Measurements from ENCODE around the gene RELL1. TPM values are rescaled to one million over a fixed set of nuclear protein-coding genes. Genes with fewer than 3 reads are reported as not detected.
"Not testable (repeated sequence)": the region's sequence is repeated elsewhere in the genome, so short reads cannot be mapped to it uniquely, and the experiment has no call there.

The RELL1 gene
- total RNA-seq, 2 experiments from 2014 or later = 13.8 to 15.3 TPM

DNA sequence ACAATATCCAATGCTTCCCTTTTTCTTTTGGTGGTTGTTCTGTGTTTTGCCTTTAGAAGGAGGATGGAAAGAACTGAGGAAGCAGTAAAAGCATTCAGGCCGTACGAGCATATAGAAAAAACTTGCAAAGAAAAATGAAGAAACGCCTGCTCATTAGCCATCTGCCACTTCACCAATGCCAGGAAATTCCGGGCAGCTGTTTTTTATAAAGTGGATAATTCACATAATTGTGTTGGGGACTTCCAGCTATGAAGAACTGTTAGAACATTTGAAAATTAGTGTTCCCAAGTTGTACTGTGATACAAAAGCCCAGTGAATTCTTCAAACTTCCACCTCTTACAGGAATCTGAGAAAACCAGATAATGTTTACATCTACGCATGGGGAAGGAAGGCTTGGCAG lies 11.7 kb downstream of the RELL1 start:
- no peaks in the 10 kb centered on the region for H3K9me3 Mint-ChIP-seq
- intact Hi-C loops (cut with micrococcal nuclease) = no loop called here
- ChIA-PET POLR2A (interaction anchor here (1.5 kb wide), 1 partner anchor 8 kb away, joined by 3 read pairs; no protein-coding TSS in a partner anchor), CTCF (no interaction called here)
- peaks cover 11% of the 10 kb centered on the region for H3K36me3 Mint-ChIP-seq (ENCODE audit: low read depth)
- DNase-seq (no peak), ATAC-seq (no peak)
- H3K4me1 Mint-ChIP-seq (ENCODE audit: low read depth) = peaks cover 76% of the 10 kb centered on the region
- H3K27me3 Mint-ChIP-seq = no peaks in the 10 kb centered on the region
- no peak overlapping the region for H3K27ac Mint-ChIP-seq
- no peak overlapping the region for H3K4me3 Mint-ChIP-seq
- TF ChIP-seq, protein P1, sequence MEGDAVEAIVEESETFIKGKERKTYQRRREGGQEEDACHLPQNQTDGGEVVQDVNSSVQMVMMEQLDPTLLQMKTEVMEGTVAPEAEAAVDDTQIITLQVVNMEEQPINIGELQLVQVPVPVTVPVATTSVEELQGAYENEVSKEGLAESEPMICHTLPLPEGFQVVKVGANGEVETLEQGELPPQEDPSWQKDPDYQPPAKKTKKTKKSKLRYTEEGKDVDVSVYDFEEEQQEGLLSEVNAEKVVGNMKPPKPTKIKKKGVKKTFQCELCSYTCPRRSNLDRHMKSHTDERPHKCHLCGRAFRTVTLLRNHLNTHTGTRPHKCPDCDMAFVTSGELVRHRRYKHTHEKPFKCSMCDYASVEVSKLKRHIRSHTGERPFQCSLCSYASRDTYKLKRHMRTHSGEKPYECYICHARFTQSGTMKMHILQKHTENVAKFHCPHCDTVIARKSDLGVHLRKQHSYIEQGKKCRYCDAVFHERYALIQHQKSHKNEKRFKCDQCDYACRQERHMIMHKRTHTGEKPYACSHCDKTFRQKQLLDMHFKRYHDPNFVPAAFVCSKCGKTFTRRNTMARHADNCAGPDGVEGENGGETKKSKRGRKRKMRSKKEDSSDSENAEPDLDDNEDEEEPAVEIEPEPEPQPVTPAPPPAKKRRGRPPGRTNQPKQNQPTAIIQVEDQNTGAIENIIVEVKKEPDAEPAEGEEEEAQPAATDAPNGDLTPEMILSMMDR (IDR thresholded peaks at IDR 0.05) = no peak

DNA sequence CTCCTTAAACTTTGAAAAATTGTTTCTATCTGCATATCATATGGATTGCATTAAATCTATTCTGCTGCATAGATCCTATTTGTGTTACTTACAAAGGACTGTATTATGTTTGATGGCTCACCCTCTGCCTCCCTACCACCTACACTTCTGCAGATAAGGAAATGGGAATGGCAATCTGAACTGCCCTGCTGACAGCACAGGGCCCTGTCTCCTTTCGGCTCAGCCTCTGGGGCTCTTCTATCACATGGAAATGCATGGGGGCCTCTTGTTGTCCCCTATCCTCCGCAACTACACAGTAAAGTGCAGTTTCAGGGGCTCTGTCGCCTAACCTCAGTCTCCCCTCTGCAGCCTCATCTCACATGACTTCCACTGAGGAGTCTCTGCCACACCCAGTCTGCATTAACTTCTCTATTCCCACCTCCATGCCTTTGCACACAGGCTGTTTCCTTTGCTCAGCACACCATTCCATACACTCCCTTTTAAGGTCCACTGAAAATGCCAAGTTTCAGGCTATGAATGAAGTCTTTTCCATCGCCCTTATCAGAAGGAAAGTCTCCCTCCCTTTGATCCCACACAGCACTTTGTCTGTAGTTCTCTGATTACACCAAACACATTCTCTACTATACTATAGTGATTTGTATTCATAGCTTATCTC lies 12.5 kb downstream of the RELL1 start:
- H3K4me1 Mint-ChIP-seq (ENCODE audit: low read depth) = peaks cover 71% of the 10 kb centered on the region
- ATAC-seq = no peak
- DNase-seq = no peak
- no peaks in the 10 kb centered on the region for H3K27me3 Mint-ChIP-seq
- H3K9me3 Mint-ChIP-seq = no peaks in the 10 kb centered on the region
- TF ChIP-seq, protein P1 (IDR thresholded peaks at IDR 0.05) = no peak
- POLR2A ChIA-PET = interaction anchor here (1.5 kb wide), 1 partner anchor 9 kb away, joined by 3 read pairs; no protein-coding TSS in a partner anchor
- no peak overlapping the region for H3K27ac Mint-ChIP-seq
- H3K36me3 Mint-ChIP-seq (ENCODE audit: low read depth) = peaks cover 11% of the 10 kb centered on the region
- intact Hi-C loops (cut with micrococcal nuclease) = no loop called here
- CTCF ChIA-PET = no interaction called here
- H3K4me3 Mint-ChIP-seq = no peak overlapping the region

DNA sequence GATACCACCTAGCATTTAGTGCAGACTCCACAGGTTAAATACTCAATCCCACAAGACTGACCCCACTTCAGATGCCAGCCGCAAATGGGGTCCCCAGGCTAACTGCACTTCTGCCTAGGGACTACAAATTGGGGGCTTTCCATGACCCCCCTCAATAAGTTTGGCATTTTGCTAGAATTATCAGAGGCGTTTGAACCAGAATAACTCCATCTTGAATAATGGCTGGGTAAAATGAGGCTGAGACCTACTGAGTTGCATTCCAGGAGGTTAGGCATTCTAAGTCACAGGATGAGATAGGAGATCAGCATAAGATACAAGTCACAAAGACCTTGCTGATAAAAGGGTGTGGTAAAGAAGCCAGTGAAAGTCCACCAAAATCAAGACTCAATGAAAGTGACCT lies 15.1 kb downstream of the RELL1 start:
- DNase-seq (no peak), ATAC-seq (no peak)
- TF ChIP-seq, protein P1 (IDR thresholded peaks at IDR 0.05) = no peak
- POLR2A ChIA-PET = no interaction called here
- Mint-ChIP-seq H3K4me1 (ENCODE audit: low read depth) (peaks cover 70% of the 10 kb centered on the region), H3K36me3 (ENCODE audit: low read depth) (peaks cover 6% of the 10 kb centered on the region), H3K9me3 (no peaks in the 10 kb centered on the region), H3K27me3 (no peaks in the 10 kb centered on the region), H3K4me3 (no peak overlapping the region), H3K27ac (no peak overlapping the region)
- intact Hi-C loops (cut with micrococcal nuclease) = no loop called here
- CTCF ChIA-PET = no interaction called here

DNA sequence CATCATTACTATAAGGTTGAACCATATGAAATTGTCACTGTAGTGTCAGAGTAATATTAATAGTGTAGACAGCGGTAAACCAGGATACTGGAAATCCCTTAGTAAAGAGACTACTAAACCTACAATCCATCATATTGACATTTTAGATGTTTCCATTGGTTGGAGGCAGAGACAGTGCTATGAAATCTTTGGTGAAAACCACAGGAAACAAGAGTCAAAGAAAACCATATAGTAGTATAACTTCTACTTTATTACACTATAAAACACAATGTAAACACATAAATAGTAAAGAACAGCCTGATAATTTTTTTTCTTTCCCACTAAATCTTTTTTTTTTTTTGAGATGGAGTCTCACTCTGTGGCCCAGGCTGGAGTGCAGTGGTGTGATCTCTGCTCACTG lies 15.9 kb downstream of the RELL1 start:
- H3K36me3 Mint-ChIP-seq (ENCODE audit: low read depth) = peaks cover 11% of the 10 kb centered on the region
- no peak overlapping the region for H3K27ac Mint-ChIP-seq
- no peak overlapping the region for H3K4me3 Mint-ChIP-seq
- TF ChIP-seq, protein P1 (IDR thresholded peaks at IDR 0.05) = no peak
- ATAC-seq (no peak), DNase-seq (no peak)
- H3K27me3 Mint-ChIP-seq = no peaks in the 10 kb centered on the region
- ChIA-PET CTCF (no interaction called here), POLR2A (no interaction called here)
- intact Hi-C loops (cut with micrococcal nuclease) = no loop called here
- peaks cover 70% of the 10 kb centered on the region for H3K4me1 Mint-ChIP-seq (ENCODE audit: low read depth)
- no peaks in the 10 kb centered on the region for H3K9me3 Mint-ChIP-seq

DNA sequence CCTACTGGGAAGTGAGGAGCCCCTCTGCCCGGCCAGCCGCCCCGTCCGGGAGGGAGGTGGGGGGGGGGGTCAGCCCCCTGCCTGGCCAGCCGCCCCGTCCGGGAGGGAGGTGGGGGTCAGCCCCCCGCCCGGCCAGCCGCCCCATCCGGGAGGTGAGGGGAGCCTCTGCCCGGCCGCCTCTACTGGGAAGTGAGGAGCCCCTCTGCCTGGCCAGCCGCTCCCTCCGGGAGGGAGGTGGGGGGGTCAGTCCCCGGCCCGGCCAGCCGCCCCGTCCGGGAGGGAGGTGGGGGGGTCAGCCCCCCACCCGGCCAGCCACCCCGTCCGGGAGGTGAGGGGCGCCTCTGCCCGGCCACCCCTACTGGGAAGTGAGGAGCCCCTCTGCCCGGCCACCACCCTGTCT lies 17.1 kb downstream of the RELL1 start:
- ATAC-seq; H3K9me3 Mint-ChIP-seq; H3K27ac Mint-ChIP-seq; POLR2A ChIA-PET; H3K4me3 Mint-ChIP-seq; DNase-seq; CTCF ChIA-PET; H3K27me3 Mint-ChIP-seq; H3K36me3 Mint-ChIP-seq (ENCODE audit: low read depth); intact Hi-C loops (cut with micrococcal nuclease): not testable (repeated sequence)
- H3K4me1 Mint-ChIP-seq (ENCODE audit: low read depth) = peaks cover 62% of the 10 kb centered on the region
